ENCODE measurements around the gene PIK3R6.

Gene PIK3R6

GRCh38 chr17:8855477-8856204 is 11.8 kb downstream of the PIK3R6 start:
- DNase-seq (ENCODE audit: low read depth), result no peak

- no peak for DNase-seq (ENCODE audit: low read depth)
Measured at GRCh38 chr17:8851600-8851999, 15.9 kb downstream of the PIK3R6 start.

- no peak for DNase-seq (ENCODE audit: low read depth)
Measured at GRCh38 chr17:8849311-8850041, 18.0 kb downstream of the PIK3R6 start.

GRCh38 chr17:8847891-8848290 is 19.6 kb downstream of the PIK3R6 start:
- no peak for DNase-seq (ENCODE audit: low read depth)

GRCh38 chr17:8846768-8847211 is 20.7 kb downstream of the PIK3R6 start:
- DNase-seq (ENCODE audit: low read depth), result peak; percentile 49

- no peak for DNase-seq (ENCODE audit: low read depth)
Measured at GRCh38 chr17:8844229-8845218, 22.9 kb downstream of the PIK3R6 start.

GRCh38 chr17:8843344-8843743 is 24.1 kb downstream of the PIK3R6 start:
- no peak for DNase-seq (ENCODE audit: low read depth)

- DNase-seq (ENCODE audit: low read depth), result no peak
Measured at GRCh38 chr17:8841844-8842243, 25.6 kb downstream of the PIK3R6 start.

GRCh38 chr17:8839410-8839935 is 28.0 kb downstream of the PIK3R6 start:
- DNase-seq (ENCODE audit: low read depth), result no peak

GRCh38 chr17:8838551-8839095 is 28.9 kb downstream of the PIK3R6 start:
- DNase-seq (ENCODE audit: low read depth), result no peak

- DNase-seq (ENCODE audit: low read depth), result no peak
Measured at GRCh38 chr17:8837563-8838075, 29.9 kb downstream of the PIK3R6 start.

- no peak for DNase-seq (ENCODE audit: low read depth)
Measured at GRCh38 chr17:8836821-8837562, 30.5 kb downstream of the PIK3R6 start.

- no peak for DNase-seq (ENCODE audit: low read depth)
Measured at GRCh38 chr17:8835631-8836364, 31.7 kb downstream of the PIK3R6 start.

GRCh38 chr17:8835106-8835505 is 32.4 kb downstream of the PIK3R6 start:
- DNase-seq (ENCODE audit: low read depth), result no peak

GRCh38 chr17:8832711-8833352 is 34.6 kb downstream of the PIK3R6 start:
- no peak for DNase-seq (ENCODE audit: low read depth)

GRCh38 chr17:8831234-8831849 is 36.1 kb downstream of the PIK3R6 start:
- DNase-seq (ENCODE audit: low read depth), result no peak

- DNase-seq (ENCODE audit: low read depth), result no peak
Measured at GRCh38 chr17:8830141-8830540, 37.3 kb downstream of the PIK3R6 start.

- DNase-seq (ENCODE audit: low read depth), result no peak
Measured at GRCh38 chr17:8829036-8829941, 38.2 kb downstream of the PIK3R6 start.
